PFSK-1 (cell line): ENCODE measurements around the gene RFK.

Source experiments
- FOXP2 ChIP-seq: optimal IDR thresholded peaks from 2 replicates; pipeline ENCODE3; 2011; ENCODE audit warnings: borderline replicate concordance, control low read depth, inconsistent platforms; ENCODE audit not compliant: insufficient read depth; ENCODE audit errors: extremely low read length, extremely low read depth
- POLR2AphosphoS5 ChIP-seq: IDR thresholded peaks from 2 replicates; pipeline ENCODE4 v1.6.1; 2012; ENCODE audit warnings: low read depth, mild to moderate bottlenecking, control low read depth, low read length, moderate library complexity
- SIN3A ChIP-seq: IDR thresholded peaks from 2 replicates; pipeline ENCODE4 v1.6.1; 2012; ENCODE audit warnings: mild to moderate bottlenecking, low read length, moderate library complexity, borderline replicate concordance; ENCODE audit not compliant: insufficient read depth
- TAF1 ChIP-seq: IDR thresholded peaks from 2 replicates; pipeline ENCODE4 v1.6.1; 2012; ENCODE audit warnings: low read length, control low read depth, borderline replicate concordance; ENCODE audit not compliant: insufficient read depth
- TF ChIP-seq, protein P1 (sequence below), 2 experiments: IDR thresholded peaks; 2 replicates each; pipeline versions ENCODE4 v1.6.1 to v1.8.0; 2011 to 2012; ENCODE audit warnings: low read depth in 2 of 2, low read length in 2 of 2, control low read depth in 1 of 2, inconsistent platforms in 1 of 2, mild to moderate bottlenecking in 1 of 2, moderate library complexity in 1 of 2; ENCODE audit not compliant: insufficient read depth in 1 of 2

DNA sequence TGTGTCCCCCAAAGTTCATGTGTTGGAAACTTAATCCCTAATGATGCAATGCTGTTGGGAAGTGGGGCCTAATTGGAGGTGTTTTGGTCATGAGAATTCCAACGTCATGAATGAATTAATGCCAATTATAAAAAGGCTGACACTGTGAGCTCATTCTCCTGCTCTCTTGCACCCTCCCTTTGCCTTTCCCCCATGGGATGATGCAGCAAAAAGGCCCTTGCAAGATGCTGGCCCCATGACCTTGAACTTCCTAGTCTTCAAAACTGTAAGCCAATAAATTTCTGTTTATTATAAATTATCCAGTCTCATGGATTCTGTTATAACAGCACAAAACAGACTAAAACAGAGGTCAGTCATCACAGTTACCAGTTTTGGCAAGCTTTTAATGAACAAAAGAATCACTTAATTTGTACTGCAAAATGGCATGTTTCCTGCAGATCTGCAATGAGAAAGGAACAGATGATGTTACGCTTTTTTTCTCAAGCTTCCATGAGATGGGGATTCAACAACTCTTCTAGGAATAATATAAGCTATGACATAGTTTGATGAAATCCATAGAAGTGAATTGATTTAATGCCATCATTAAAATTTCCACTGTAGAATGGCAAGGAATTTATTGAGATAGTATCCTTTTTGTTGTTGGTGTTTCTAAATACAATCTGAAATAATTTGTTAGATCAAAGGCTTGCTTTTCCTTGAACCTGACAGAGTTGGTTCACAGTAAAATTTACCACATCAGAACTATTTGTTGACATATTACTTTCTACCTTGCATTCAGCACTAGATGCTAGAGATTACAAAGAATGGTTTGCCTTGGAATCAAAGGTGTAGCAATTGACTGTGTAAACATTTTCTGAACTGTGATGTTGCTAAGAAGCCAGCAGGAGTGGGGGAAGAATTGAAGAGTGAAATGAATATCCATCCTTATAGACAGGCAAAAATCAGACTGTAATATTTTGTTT, 29.3 kb upstream of the RFK start:
- TF ChIP-seq, protein P1, sequence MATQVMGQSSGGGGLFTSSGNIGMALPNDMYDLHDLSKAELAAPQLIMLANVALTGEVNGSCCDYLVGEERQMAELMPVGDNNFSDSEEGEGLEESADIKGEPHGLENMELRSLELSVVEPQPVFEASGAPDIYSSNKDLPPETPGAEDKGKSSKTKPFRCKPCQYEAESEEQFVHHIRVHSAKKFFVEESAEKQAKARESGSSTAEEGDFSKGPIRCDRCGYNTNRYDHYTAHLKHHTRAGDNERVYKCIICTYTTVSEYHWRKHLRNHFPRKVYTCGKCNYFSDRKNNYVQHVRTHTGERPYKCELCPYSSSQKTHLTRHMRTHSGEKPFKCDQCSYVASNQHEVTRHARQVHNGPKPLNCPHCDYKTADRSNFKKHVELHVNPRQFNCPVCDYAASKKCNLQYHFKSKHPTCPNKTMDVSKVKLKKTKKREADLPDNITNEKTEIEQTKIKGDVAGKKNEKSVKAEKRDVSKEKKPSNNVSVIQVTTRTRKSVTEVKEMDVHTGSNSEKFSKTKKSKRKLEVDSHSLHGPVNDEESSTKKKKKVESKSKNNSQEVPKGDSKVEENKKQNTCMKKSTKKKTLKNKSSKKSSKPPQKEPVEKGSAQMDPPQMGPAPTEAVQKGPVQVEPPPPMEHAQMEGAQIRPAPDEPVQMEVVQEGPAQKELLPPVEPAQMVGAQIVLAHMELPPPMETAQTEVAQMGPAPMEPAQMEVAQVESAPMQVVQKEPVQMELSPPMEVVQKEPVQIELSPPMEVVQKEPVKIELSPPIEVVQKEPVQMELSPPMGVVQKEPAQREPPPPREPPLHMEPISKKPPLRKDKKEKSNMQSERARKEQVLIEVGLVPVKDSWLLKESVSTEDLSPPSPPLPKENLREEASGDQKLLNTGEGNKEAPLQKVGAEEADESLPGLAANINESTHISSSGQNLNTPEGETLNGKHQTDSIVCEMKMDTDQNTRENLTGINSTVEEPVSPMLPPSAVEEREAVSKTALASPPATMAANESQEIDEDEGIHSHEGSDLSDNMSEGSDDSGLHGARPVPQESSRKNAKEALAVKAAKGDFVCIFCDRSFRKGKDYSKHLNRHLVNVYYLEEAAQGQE (IDR thresholded peaks at IDR 0.05; ENCODE audit: insufficient read depth in 1 of 2, low read depth in 2 of 2, low read length in 2 of 2): no peak
- no peak for TF ChIP-seq POLR2AphosphoS5
- no peak for TF ChIP-seq TAF1
- no peak for TF ChIP-seq SIN3A
- TF ChIP-seq FOXP2: no peak
